GM21619 (cell line): ENCODE results near the gene PLA2G4B.

Experiments
- ATAC-seq: cut with Tn5 transposase; IDR thresholded peaks from one replicate; pipeline ENCODE4 v1.9.1; 2021; ENCODE audit not compliant: unreplicated experiment

PLA2G4B gene

GRCh38 chr15:41849204-41849603, 10.6 kb downstream of the PLA2G4B start:
- ATAC-seq = no peak

- no peak for ATAC-seq
Observed at GRCh38 chr15:41849861-41850260, 11.2 kb downstream of the PLA2G4B start.

DNA sequence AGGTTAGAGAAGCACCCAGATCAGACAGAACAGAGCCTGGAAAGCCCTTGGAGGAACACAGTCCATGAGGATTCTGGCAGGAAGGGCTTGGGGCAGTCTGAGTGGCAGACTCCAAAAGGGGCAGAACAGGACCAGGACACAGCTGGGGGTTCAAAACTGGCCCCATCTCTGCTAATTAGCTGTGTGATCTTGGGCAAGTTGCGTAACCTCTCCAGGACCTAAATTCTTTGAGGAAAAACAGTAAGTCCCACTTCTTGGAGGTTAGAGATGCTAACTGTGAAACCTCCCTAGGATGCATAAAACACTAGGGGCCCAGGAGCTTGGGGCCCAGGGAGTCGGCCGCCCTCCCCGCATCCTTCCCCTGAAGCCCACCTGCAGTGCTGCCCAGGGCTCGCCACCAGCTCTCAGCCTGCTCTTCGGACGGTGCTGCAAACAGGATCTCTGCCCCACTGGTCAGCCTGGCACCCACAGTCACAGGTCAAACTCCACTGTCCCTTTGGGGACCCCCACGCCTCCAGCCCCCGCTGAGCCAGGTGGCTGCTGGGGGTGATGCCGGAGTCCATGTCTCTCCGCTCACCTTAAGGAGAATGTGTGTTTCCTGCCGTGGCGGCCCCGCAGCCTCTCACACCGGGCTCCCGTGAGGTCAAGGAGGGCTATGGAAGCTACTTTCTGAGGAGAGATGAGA, 12.0 kb downstream of the PLA2G4B start:
- ATAC-seq = no peak

- no peak for ATAC-seq
Observed at GRCh38 chr15:41851167-41851523, 12.5 kb downstream of the PLA2G4B start.

- ATAC-seq = no peak
Observed at GRCh38 chr15:41851755-41852370, 13.2 kb downstream of the PLA2G4B start.

GRCh38 chr15:41852736-41853590, 14.3 kb downstream of the PLA2G4B start:
- ATAC-seq = no peak

DNA sequence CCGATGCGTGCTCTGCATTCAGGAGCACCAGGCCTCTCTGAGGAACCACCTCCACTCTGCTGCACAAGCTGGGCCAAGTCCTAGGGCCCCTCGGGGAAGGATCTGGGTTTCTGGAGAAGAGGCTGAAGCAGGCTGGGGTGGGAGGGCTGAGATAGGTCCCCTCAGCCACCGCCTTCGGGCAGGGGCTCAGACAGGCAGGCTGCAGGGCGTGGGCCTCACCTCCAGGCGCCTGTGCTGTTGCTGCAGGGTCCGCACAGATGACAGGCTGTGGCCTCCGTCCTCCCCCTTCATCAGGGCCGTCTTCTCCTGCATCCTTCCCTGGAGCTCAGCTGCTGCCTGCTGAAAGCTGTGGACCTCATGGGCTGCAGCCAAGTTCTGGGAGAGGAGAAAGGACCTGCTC, 15.2 kb downstream of the PLA2G4B start:
- no peak for ATAC-seq

GRCh38 chr15:41854443-41854842, 15.8 kb downstream of the PLA2G4B start:
- ATAC-seq = no peak

DNA sequence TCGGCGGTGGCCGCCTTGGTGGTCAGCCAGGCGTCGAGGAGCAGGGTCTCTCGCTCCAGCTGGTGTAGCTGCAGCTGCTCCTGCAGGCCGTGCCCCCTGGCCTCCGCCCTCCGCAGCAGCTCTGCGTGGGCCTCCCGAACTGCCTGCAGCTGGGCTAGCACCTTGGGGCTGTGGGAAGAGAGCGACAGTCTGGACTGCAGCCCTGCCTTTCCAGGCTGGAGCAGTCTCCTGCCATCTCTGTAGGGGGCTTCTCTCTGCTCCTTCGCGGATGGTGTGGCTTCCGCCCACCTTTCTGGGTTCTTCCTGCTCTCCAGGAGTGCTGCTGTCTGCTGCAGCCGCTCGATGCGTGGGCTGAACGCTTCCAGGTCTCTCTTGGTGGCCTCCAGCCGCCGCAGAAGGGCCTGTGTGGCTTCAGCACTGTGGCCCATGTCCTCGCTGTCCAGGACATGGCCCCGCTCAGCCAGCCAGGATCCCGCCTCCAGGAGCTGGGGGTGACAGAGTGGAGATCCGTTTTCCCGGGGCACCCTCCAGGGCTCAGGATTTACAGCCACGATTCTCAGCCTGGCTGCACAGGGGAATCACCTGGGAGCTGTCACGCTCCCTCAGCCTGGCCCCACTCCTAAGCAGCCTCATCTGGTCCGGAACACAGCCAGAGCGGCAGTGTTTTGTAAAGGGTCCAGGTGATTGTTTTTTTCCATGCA, 16.8 kb downstream of the PLA2G4B start:
- ATAC-seq = no peak

- no peak for ATAC-seq
Observed at GRCh38 chr15:41856262-41856661, 17.6 kb downstream of the PLA2G4B start.

DNA sequence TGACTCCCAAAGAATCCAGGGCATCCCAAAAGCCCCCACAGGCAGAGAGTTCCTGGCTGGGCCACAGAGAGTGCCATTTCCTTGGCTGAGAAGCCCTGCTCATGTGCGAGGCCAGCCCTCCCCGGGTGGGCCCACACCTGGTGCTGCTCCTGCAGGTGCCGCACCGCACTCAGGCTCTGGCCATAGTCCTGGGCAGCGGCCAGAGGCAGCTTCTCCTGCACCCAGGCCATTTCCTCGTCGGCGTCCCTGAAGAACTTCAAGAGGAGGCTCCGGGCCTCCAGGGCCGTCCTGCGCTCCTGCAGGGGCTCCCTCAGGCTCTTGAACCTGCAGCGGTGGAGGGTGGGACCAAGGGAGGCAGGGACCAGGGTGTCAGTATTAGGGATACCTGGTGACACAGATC, 18.1 kb downstream of the PLA2G4B start:
- no peak for ATAC-seq

GRCh38 chr15:41857316-41857715, 18.7 kb downstream of the PLA2G4B start:
- ATAC-seq = no peak

GRCh38 chr15:41858756-41859155, 20.1 kb downstream of the PLA2G4B start:
- ATAC-seq = no peak

DNA sequence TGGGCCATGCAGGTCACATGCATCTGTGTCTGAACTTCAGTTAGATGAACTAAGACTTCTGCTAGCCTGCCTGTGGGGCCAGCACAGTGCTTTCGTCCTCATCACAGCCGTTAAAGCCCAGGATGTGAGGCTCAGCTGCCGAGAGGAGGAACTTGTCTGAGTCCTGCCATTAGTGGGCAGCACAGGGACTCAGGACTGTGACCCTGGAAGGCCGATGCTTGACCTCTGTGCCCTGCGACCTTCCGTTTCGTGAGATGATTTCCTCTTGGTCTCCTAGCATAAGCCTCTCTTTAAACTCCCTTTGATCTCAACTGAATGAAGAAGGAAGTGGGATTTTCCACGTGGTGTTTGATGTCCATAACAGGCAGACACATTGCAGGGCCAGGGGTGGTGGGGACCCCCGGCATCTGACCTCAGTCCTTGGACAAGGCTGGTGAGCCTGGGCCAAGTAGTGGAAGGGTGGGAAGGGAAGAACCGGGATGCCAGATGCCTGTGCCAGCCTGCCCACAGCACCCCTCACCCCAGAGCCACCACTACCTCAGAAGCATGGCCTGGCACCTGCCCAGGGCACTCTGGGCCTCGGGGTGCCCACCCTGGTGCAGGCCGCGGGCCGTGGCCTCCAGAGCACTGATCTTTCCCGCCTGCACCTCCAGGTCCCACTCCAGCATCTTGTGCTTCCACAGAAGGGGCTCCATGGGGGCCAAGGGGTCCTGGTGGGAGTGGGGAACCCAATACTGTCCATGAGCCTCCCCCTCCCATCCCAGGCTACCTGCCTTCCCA, 21.6 kb downstream of the PLA2G4B start:
- ATAC-seq = no peak

- no peak for ATAC-seq
Observed at GRCh38 chr15:41861736-41862356, 23.2 kb downstream of the PLA2G4B start.

DNA sequence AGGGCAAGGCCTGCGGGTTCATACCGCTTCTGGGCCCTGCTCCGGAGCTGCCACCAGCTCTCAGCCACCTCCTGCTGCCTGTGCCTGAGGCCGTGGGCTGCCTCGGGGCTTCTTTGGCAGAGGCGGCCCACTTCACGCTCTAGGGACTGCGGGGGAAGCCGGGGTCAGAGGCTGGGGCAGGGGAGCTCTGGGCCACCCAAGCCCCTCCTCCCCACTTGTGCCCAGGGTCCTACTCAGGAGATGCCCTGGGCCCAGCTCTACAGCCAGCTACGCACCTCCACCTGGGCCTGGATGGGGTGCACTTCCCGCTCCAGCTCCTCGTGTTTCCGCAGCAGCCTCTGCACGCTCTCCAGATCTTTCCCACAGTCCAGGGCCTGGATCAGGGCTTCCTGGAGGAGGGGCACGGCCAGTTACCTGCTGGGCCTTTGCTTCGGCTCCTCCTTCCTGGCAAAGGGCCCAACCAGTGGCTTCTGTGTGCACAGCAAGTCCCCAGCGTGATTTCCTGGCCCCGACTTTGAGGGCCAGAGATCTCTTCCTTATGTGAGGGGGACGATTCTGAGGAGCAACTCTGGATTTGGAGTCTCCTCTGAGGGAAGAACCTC, 24.0 kb downstream of the PLA2G4B start:
- ATAC-seq = no peak

DNA sequence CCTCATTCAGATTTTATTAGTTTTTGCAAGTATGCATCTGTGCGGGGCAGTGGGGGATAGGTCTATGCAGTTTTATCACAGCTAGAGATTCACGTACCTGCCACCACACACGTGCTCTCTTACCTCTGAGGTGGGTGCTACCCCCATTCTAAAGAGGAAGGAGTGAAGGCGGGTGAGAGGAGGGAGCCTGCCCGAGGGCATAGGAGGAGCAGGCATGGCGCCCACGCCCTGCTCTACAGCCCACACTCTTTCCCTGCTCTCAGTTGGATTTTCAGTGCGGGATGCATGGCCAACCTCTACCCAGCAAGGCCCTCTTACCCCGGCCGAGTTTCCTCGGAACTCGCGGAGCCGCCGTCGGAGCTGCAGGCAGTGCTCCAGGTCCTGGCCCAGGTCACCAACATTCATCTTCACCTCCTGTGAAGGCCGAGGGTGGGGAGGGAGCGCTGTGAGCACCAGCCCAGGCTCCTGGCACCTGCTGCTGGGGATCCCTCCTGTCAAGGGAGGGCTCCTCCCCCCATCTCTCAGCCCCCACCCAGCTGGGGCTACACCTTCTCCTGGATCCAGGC, 26.9 kb downstream of the PLA2G4B start:
- no peak for ATAC-seq

GRCh38 chr15:41866263-41866703, 27.6 kb downstream of the PLA2G4B start:
- ATAC-seq = no peak

DNA sequence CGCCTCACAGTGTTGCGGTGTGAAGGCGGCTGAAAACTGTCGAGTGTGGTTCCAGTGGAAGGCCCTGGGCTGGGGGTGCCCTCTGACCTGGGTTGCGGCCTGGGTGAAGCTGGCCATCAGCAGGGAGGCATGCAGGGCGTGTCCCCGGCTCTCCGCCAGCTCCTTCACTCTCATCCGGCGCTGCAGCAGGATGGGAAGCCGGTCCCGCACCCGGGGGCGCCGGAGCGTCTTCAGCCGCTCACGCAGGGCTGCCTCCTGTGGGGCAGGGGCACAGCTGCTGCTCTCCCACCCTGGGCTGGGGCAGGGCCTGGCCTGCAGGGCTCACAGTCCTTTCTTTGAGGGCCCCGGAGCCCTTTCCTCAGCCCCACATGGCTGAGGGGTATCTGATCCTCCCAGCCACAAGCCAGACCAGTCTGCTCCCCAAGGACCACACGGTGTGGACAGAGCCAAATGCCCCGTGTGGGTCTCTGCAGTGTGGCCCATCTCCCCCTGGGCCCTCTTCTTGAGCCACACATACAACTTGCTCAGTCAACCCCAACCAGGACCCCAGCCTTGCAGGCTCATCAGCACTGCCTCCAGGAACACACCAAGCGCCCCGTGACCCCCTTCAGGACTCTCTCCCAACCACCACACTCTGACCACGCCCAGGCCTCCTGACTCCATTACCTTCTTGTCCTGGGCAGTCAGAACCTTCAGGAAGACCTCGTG, 28.4 kb downstream of the PLA2G4B start:
- ATAC-seq = no peak
